Panc1 (cell line): ENCODE results near the gene TMEM131. TPM values are rescaled to one million over a fixed set of nuclear protein-coding genes. Genes with fewer than 3 reads are reported as not detected.

ENCODE experiments used
- ATAC-seq: fragments of 200-7000 bp; cut with Tn5 transposase; 2 replicates; pipeline ENCODE4 v1.9.1; 2020; ENCODE audit warnings: mild to moderate bottlenecking, moderate library complexity
- BruUV-seq: library from RNA; stranded (reverse); fragments of 400-500 nt; replicated peaks from 2 replicates; lab custom pipeline; 2021; lab: Mats Ljungman, UMichigan
- CTCF ChIA-PET: fragments of 300-600 bp; sonication (Branson Sonifier 250); formaldehyde crosslinking; loops from one replicate; lab custom pipeline; 2022; ENCODE audit warnings: antibody characterized with exemption; lab: Charles Lee
- POLR2A ChIA-PET: fragments of 300-600 bp; sonication (Branson Sonifier 250); formaldehyde crosslinking; loops from one replicate; lab custom pipeline; 2022; ENCODE audit warnings: antibody characterized with exemption; lab: Charles Lee
- DNase-seq: peaks from one replicate; pipeline ENCODE4 v3.0.0-alpha.2; 2010; ENCODE audit warnings: low read depth, low spot score
- H3K27ac ChIP-seq: 2 replicates; pipeline ENCODE4 v1.5.1; 2011; ENCODE audit warnings: mild to moderate bottlenecking, low read length, inconsistent platforms
- H3K27me3 ChIP-seq: fragments of 200-500 bp; sonication (Bioruptor generic); 2 replicates; pipeline ENCODE4 v1.6.0; 2014; ENCODE audit warnings: low read length, inconsistent platforms; ENCODE audit not compliant: control insufficient read depth, insufficient read depth
- H3K36me3 ChIP-seq: fragments of 200-500 bp; sonication (Bioruptor generic); 2 replicates; pipeline ENCODE4 v1.5.1; 2014; ENCODE audit warnings: inconsistent platforms, mild to moderate bottlenecking, low read length, moderate library complexity; ENCODE audit not compliant: control insufficient read depth, insufficient read depth
- H3K4me1 ChIP-seq: 2 replicates; pipeline ENCODE4 v1.5.1; 2011; ENCODE audit warnings: inconsistent platforms, mild to moderate bottlenecking, low read length, moderate library complexity; ENCODE audit not compliant: control insufficient read depth, insufficient read depth
- H3K4me3 ChIP-seq, 2 experiments: 2 replicates each; pipeline ENCODE4 v1.5.1; 2011 to 2012; ENCODE audit warnings: low read depth in 2 of 2, low read length in 2 of 2, mild to moderate bottlenecking in 2 of 2, inconsistent platforms in 1 of 2, moderate library complexity in 1 of 2
- H3K9me3 ChIP-seq: fragments of 200-500 bp; sonication (Bioruptor generic); 2 replicates; pipeline ENCODE4 v1.5.1; 2014; ENCODE audit warnings: low read depth, mild to moderate bottlenecking, inconsistent platforms, low read length, moderate library complexity; ENCODE audit not compliant: control insufficient read depth, insufficient read depth
- POLR2AphosphoS5 ChIP-seq: IDR thresholded peaks from 2 replicates; pipeline ENCODE4 v1.6.1; 2012; ENCODE audit warnings: mild to moderate bottlenecking, low read depth, low read length, moderate library complexity
- SIN3A ChIP-seq: IDR thresholded peaks from 2 replicates; pipeline ENCODE4 v1.6.1; 2012; ENCODE audit warnings: low read depth, mild to moderate bottlenecking, low read length, moderate library complexity, borderline replicate concordance; ENCODE audit not compliant: insufficient read depth
- TCF7L2 ChIP-seq: IDR thresholded peaks from 2 replicates; pipeline ENCODE4 v1.6.1; 2011; ENCODE audit warnings: mild to moderate bottlenecking, low read depth, low read length, inconsistent platforms
- in situ Hi-C: cut with HindIII; loops from 2 replicates; pipeline ENCODE4 v1.10.0; 2016; ENCODE audit warnings: low sequenced_read_pairs, low pct_unique_long_range_greater_than_20kb
- intact Hi-C: fragments of 100-400 bp; cut with micrococcal nuclease; formaldehyde crosslinking; loops from one replicate; pipeline ENCODE4 v1.10.0; 2022; ENCODE audit not compliant: unreplicated experiment
- total RNA-seq: library from RNA; stranded (reverse); gene quantifications from one replicate; pipeline ENCODE4 v1.2.1, GENCODE V29; 2021; ENCODE audit not compliant: unreplicated experiment
- TF ChIP-seq, protein P1 (sequence below), 2 experiments: IDR thresholded peaks; 2 replicates each; pipeline ENCODE4 v1.6.1; 2011 to 2012; ENCODE audit warnings: low read depth in 2 of 2, control low read depth in 1 of 2, low read length in 1 of 2, mild to moderate bottlenecking in 1 of 2, moderate library complexity in 1 of 2; ENCODE audit not compliant: insufficient read depth in 1 of 2
- TF ChIP-seq, protein P2 (sequence below): fragments of 450-650 bp; IDR thresholded peaks from 2 replicates; pipeline ENCODE4 v1.5.1; 2017; ENCODE audit warnings: mild to moderate bottlenecking

The TMEM131 gene
- total RNA-seq, 1 experiment from 2014 or later, result 43.4 TPM

DNA sequence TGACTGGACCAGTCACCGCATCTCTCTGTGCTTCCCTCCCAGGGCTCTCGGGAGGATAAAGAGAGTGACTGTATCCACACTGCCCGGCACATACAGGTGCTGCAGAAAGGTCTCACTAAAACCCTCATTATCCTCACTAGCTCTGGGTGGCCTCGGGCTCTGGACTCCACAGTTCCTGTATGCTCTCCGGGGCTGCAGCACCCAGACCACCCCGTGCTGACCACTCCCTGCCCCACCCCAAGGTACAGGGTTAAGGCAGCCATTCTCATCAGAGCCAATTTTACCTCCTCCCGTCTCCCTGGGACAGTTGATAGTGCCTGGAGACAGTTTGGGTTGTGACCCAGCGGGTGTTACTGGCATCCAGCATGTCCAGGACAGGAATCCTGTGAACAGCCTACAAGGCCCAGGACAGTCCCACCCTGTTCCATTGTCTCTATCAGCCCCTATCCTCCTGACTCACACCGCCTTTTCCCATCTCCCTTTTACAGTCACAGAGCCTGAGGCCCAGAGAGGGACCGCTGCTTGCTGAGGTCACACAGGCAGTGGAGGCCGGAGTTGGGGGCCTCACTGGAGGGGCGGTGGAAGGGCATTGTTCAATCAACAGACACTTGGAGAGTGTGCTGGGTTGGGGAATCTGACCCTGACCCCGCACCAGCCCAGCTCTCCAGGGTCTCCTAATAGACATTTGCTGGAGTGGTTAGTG is 280.6 kb downstream of the TMEM131 start:
- Histone ChIP-seq H3K4me1 (no peaks in the 10 kb centered on the region), H3K36me3 (no peaks in the 10 kb centered on the region), H3K27ac (no peak overlapping the region), H3K27me3 (no peaks in the 10 kb centered on the region), H3K9me3 (no peaks in the 10 kb centered on the region), H3K4me3 (no peak overlapping the region)
- intact Hi-C loops, result no loop called here
- in situ Hi-C loops, result no loop called here
- DNase-seq (no peak), ATAC-seq (0 out of 2 replicates have a peak, but pooled peaks have one; percentile 6)
- TF ChIP-seq, protein P1, sequence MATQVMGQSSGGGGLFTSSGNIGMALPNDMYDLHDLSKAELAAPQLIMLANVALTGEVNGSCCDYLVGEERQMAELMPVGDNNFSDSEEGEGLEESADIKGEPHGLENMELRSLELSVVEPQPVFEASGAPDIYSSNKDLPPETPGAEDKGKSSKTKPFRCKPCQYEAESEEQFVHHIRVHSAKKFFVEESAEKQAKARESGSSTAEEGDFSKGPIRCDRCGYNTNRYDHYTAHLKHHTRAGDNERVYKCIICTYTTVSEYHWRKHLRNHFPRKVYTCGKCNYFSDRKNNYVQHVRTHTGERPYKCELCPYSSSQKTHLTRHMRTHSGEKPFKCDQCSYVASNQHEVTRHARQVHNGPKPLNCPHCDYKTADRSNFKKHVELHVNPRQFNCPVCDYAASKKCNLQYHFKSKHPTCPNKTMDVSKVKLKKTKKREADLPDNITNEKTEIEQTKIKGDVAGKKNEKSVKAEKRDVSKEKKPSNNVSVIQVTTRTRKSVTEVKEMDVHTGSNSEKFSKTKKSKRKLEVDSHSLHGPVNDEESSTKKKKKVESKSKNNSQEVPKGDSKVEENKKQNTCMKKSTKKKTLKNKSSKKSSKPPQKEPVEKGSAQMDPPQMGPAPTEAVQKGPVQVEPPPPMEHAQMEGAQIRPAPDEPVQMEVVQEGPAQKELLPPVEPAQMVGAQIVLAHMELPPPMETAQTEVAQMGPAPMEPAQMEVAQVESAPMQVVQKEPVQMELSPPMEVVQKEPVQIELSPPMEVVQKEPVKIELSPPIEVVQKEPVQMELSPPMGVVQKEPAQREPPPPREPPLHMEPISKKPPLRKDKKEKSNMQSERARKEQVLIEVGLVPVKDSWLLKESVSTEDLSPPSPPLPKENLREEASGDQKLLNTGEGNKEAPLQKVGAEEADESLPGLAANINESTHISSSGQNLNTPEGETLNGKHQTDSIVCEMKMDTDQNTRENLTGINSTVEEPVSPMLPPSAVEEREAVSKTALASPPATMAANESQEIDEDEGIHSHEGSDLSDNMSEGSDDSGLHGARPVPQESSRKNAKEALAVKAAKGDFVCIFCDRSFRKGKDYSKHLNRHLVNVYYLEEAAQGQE (IDR thresholded peaks at IDR 0.05; ENCODE audit: insufficient read depth in 1 of 2, low read depth in 2 of 2, low read length in 1 of 2), result no peak
- TF ChIP-seq POLR2AphosphoS5 (no peak), TCF7L2 (no peak), SIN3A (no peak)
- TF ChIP-seq, protein P2, sequence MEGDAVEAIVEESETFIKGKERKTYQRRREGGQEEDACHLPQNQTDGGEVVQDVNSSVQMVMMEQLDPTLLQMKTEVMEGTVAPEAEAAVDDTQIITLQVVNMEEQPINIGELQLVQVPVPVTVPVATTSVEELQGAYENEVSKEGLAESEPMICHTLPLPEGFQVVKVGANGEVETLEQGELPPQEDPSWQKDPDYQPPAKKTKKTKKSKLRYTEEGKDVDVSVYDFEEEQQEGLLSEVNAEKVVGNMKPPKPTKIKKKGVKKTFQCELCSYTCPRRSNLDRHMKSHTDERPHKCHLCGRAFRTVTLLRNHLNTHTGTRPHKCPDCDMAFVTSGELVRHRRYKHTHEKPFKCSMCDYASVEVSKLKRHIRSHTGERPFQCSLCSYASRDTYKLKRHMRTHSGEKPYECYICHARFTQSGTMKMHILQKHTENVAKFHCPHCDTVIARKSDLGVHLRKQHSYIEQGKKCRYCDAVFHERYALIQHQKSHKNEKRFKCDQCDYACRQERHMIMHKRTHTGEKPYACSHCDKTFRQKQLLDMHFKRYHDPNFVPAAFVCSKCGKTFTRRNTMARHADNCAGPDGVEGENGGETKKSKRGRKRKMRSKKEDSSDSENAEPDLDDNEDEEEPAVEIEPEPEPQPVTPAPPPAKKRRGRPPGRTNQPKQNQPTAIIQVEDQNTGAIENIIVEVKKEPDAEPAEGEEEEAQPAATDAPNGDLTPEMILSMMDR, result no peak
- BruUV-seq, result no TSS peak
- ChIA-PET CTCF (no interaction called here), POLR2A (no interaction called here)

DNA sequence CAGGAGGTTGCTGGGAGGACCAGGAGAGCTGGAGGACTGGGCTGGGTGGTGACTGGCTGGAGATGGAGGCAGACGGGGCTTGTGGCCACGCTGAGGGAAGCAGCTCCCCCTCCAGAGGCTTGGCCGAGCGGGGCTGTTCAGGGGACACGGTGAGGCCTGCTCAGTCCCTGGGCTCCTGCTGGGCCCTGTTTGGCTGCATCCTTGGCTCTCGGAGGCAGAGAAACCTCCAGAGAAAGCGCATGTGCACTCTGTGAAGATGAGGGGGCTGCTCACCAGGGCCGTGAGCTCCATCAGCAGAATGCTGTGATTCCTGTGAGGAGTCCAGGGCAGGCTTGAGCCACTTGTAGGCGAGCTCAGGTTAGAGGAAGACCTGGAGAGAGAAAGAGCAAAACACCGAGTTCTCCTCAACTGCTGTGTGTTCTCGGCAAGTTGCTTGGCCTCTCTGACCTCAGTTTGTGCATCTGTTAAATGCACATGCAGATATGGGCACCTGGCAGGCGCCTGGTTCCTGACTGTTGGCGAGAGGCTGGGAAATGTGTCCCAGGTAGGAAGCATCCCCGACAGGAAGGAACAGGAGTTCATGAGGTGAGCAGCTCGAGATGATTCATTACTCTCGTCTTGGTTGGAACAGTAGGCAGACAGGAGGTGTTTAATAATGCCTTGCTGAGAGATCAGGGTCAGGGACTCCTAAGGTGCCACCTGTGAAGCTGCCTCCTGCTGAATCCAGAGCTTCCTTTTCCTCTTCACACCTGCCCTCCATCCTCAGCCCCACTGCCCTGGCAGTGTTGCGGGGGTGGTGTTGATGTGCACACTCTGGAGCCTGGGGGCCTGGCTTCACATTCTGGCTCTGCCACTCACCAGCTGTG is 281.4 kb downstream of the TMEM131 start:
- no peak overlapping the region for H3K27ac ChIP-seq
- no peak for DNase-seq
- no TSS peak for BruUV-seq
- no peaks in the 10 kb centered on the region for H3K36me3 ChIP-seq
- in situ Hi-C loops, result no loop called here
- H3K27me3 ChIP-seq, result no peaks in the 10 kb centered on the region
- TF ChIP-seq, protein P1 (IDR thresholded peaks at IDR 0.05; ENCODE audit: insufficient read depth in 1 of 2, low read depth in 2 of 2, low read length in 1 of 2), result no peak
- TF ChIP-seq SIN3A (no peak), POLR2AphosphoS5 (no peak), TCF7L2 (no peak)
- TF ChIP-seq, protein P2, result no peak
- POLR2A ChIA-PET, result no interaction called here
- H3K4me1 ChIP-seq, result no peaks in the 10 kb centered on the region
- intact Hi-C loops, result no loop called here
- H3K4me3 ChIP-seq, result no peak overlapping the region
- CTCF ChIA-PET, result no interaction called here
- no peak for ATAC-seq
- H3K9me3 ChIP-seq, result no peaks in the 10 kb centered on the region
